LHCN-M2 (cell line): Measurements from ENCODE around the gene SLC12A5. TPM values are rescaled to one million over a fixed set of nuclear protein-coding genes. Genes with fewer than 3 reads are reported as not detected.

Experiments
- DNase-seq: peaks from one replicate; pipeline ENCODE4 v3.0.0-alpha.2; 2012; ENCODE audit warnings: low read depth
- total RNA-seq: library from RNA; depleted of rRNA; stranded (reverse); fragments of >200 nt; gene quantifications from 2 replicates; pipeline ENCODE4 v1.2.3, GENCODE V29; 2014; rRNA removed

SLC12A5 gene
- total RNA-seq, 1 experiment from 2014 or later = under 0.01 TPM

- no peak for DNase-seq
Measured at GRCh38 chr20:46104262-46104661, 75.2 kb downstream of the SLC12A5 start.

- no peak for DNase-seq
Measured at GRCh38 chr20:46107061-46107460, 78.0 kb downstream of the SLC12A5 start.

GRCh38 chr20:46108435-46108841 lies 79.4 kb downstream of the SLC12A5 start:
- no peak for DNase-seq

GRCh38 chr20:46108976-46109375 lies 80.0 kb downstream of the SLC12A5 start:
- no peak for DNase-seq

Other genes with a start within 250 kb of the SLC12A5 start
- 0.51 and 0.75 TPM in 2 replicates for gene WFDC3, start 237.3 kb upstream of the SLC12A5 start, total RNA-seq
- 22.9 and 35.5 TPM in 2 replicates for gene DNTTIP1, start 237.3 kb upstream of the SLC12A5 start, total RNA-seq
- 235 and 279 TPM in 2 replicates for gene UBE2C, start 216.6 kb upstream of the SLC12A5 start, total RNA-seq
- 0.34 and 0.38 TPM in 2 replicates for gene TNNC2, start 201.9 kb upstream of the SLC12A5 start, total RNA-seq
- 75.8 and 80.3 TPM in 2 replicates for gene SNX21, start 195.4 kb upstream of the SLC12A5 start, total RNA-seq
- 39.1 and 46.6 TPM in 2 replicates for gene ACOT8, start 171.8 kb upstream of the SLC12A5 start, total RNA-seq
- 3.3 and 4.6 TPM in 2 replicates for gene ZSWIM3, start 171.6 kb upstream of the SLC12A5 start, total RNA-seq
- 9.8 and 10.2 TPM in 2 replicates for gene ZSWIM1, start 148.0 kb upstream of the SLC12A5 start, total RNA-seq
- gene SPATA25, start 141.6 kb upstream of the SLC12A5 start, total RNA-seq = 0.69 and 4.1 TPM in 2 replicates
- gene NEURL2, start 138.0 kb upstream of the SLC12A5 start, total RNA-seq = 5.4 and 9.0 TPM in 2 replicates
- 118 and 180 TPM in 2 replicates for gene CTSA, start 137.9 kb upstream of the SLC12A5 start, total RNA-seq
- 7.2 and 10.3 TPM in 2 replicates for gene PLTP, start 117.1 kb upstream of the SLC12A5 start, total RNA-seq
- gene PCIF1, start 94.5 kb upstream of the SLC12A5 start, total RNA-seq = 10.2 and 13.6 TPM in 2 replicates
- gene ZNF335, start 57.0 kb upstream of the SLC12A5 start, total RNA-seq = 15.3 and 15.9 TPM in 2 replicates
- gene MMP9, start 20.3 kb upstream of the SLC12A5 start, total RNA-seq = not detected in 2 replicates
- gene NCOA5, start 60.7 kb downstream of the SLC12A5 start, total RNA-seq = 21.7 and 30.0 TPM in 2 replicates
- 1.2 and 2.6 TPM in 2 replicates for gene CD40, start 89.1 kb downstream of the SLC12A5 start, total RNA-seq